ENCODE data around the gene MRPL34. TPM values are rescaled to one million over a fixed set of nuclear protein-coding genes. Genes with fewer than 3 reads are reported as not detected.
A peak's percentile ranks its signal among the peaks of the same experiment; 100 is the strongest.

Gene MRPL34
- total and polyA plus RNA-seq, 9 of the 15 experiments (the other 6 are each of a cell fraction or from before 2014, with no cell fraction given) = 11.5 to 256 (median 72.5) TPM

DNA sequence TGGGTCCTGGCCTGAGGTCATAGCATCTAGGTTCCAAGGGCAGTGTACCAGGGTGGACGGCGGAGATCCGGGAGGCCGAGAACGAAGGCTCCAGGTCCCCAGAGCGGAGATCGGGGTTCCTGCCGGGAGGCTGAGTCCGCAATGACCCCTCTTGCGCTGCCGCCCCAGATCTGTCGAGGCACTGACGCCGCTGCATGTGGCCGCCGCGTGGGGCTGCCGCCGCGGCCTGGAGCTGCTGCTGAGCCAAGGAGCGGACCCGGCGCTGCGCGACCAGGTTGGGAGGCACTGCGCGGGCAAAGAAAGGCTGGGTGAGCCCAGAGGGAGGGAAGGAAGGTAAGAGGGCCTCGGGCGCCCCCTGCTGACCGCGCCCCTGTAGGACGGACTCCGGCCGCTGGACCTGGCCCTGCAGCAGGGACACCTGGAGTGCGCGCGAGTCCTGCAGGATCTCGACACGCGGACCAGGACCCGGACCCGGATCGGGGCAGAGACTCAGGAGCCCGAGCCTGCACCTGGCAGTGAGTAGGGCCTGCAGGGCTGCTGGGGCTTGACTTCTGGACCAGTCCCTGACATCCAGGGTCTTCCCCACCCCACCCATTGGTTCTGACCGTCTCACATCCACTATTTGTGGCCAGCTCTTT lies 23.1 kb upstream of the MRPL34 start (continued):
- TF ChIP-seq CAMTA2 (CRISPR knock-in tag; conservative IDR thresholded peaks at IDR 0.05) (0 out of 2 replicates have a peak, but pooled peaks have one; percentile 25), THAP12 (CRISPR knock-in tag; IDR thresholded peaks at IDR 0.05) (no peak), FOXK1 (CRISPR knock-in tag; IDR thresholded peaks at IDR 0.05; ENCODE audit: borderline replicate concordance) (no peak), CXXC5 (CRISPR knock-in tag; IDR thresholded peaks at IDR 0.05) (peak; percentile 51), THRAP3 (IDR thresholded peaks at IDR 0.05; ENCODE audit: borderline replicate concordance) (no peak), CBFA2T2 (conservative IDR thresholded peaks at IDR 0.05) (no peak), RFX5 (IDR thresholded peaks at IDR 0.05; ENCODE audit: low read depth, low read length) (no peak), RBM15 (IDR thresholded peaks at IDR 0.05; ENCODE audit: insufficient read depth, low read length) (no peak), ZNF197 (CRISPR knock-in tag; IDR thresholded peaks at IDR 0.05; ENCODE audit: low read depth) (no peak), L3MBTL2 (IDR thresholded peaks at IDR 0.05) (peak; percentile 88), ZNF79 (CRISPR knock-in tag; IDR thresholded peaks at IDR 0.05; ENCODE audit: low read depth) (no peak), MCM3 (IDR thresholded peaks at IDR 0.05) (no peak), KDM5B (IDR thresholded peaks at IDR 0.05; ENCODE audit: insufficient replicate concordance, low read depth, low read length) (no peak), MECOM (CRISPR knock-in tag; IDR thresholded peaks at IDR 0.05) (peak; percentile 33; the same call in 1 of the 2 replicates), KLF16 (IDR thresholded peaks at IDR 0.05) (0 out of 2 replicates have a peak, but pooled peaks have one; percentile 14), STAG1 (CRISPR knock-in tag; IDR thresholded peaks at IDR 0.05; ENCODE audit: borderline replicate concordance) (peak; percentile 94)
- TF ChIP-seq, protein P1, sequence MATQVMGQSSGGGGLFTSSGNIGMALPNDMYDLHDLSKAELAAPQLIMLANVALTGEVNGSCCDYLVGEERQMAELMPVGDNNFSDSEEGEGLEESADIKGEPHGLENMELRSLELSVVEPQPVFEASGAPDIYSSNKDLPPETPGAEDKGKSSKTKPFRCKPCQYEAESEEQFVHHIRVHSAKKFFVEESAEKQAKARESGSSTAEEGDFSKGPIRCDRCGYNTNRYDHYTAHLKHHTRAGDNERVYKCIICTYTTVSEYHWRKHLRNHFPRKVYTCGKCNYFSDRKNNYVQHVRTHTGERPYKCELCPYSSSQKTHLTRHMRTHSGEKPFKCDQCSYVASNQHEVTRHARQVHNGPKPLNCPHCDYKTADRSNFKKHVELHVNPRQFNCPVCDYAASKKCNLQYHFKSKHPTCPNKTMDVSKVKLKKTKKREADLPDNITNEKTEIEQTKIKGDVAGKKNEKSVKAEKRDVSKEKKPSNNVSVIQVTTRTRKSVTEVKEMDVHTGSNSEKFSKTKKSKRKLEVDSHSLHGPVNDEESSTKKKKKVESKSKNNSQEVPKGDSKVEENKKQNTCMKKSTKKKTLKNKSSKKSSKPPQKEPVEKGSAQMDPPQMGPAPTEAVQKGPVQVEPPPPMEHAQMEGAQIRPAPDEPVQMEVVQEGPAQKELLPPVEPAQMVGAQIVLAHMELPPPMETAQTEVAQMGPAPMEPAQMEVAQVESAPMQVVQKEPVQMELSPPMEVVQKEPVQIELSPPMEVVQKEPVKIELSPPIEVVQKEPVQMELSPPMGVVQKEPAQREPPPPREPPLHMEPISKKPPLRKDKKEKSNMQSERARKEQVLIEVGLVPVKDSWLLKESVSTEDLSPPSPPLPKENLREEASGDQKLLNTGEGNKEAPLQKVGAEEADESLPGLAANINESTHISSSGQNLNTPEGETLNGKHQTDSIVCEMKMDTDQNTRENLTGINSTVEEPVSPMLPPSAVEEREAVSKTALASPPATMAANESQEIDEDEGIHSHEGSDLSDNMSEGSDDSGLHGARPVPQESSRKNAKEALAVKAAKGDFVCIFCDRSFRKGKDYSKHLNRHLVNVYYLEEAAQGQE (IDR thresholded peaks at IDR 0.05; ENCODE audit: borderline replicate concordance) = peak; percentile 89
- TF ChIP-seq, protein P1 (CRISPR knock-in tag; IDR thresholded peaks at IDR 0.05; ENCODE audit: low read depth) = no peak

Data from K562 (cell line).